ENCODE data around the gene CASQ2.

- TF ChIP-seq POLR2A (IDR thresholded peaks at IDR 0.05) (no peak), EP300 (IDR thresholded peaks at IDR 0.05) (no peak), CTCF (IDR thresholded peaks at IDR 0.05) (no peak)
Measured at GRCh38 chr1:115746021-115746690, 22.4 kb downstream of the CASQ2 start.
